H1 (cell line): ENCODE data around the gene ERICH2. TPM values are rescaled to one million over a fixed set of nuclear protein-coding genes. Genes with fewer than 3 reads are reported as not detected.

Experiments
- CTCF ChIA-PET: fragments of 300-600 bp; sonication (Branson Sonifier 250); formaldehyde crosslinking; loops from one replicate; lab custom pipeline; 2021; ENCODE audit not compliant: partially characterized antibody; lab: Charles Lee
- POLR2A ChIA-PET: fragments of 300-600 bp; sonication (Branson Sonifier 250); formaldehyde crosslinking; loops from one replicate; lab custom pipeline; 2021; ENCODE audit warnings: inconsistent platforms; ENCODE audit not compliant: partially characterized antibody; lab: Charles Lee
- DNase-seq, 2 experiments: peaks; one replicate each; pipeline versions ENCODE4 v3.0.0 to v3.0.0-alpha.2; 2010 to 2022; ENCODE audit warnings: low spot score in 2 of 2, low read depth in 1 of 2, mixed read lengths in 1 of 2
- FAIRE-seq: peaks from 2 replicates; lab custom pipeline; 2011; peaks lifted over from hg19 to GRCh38; lab: Jason Lieb, UNC
- H2AFZ ChIP-seq: 2 replicates; pipeline ENCODE4 v1.8.1; 2012; ENCODE audit warnings: low read length, inconsistent platforms
- H2AK5ac ChIP-seq: 2 replicates; pipeline ENCODE4 v1.6.1; 2013; ENCODE audit warnings: low read depth, low read length
- H2BK120ac ChIP-seq: replicated peaks from 2 replicates; pipeline ENCODE3; 2013; ENCODE audit warnings: low read depth, low read length, inconsistent platforms
- H2BK12ac ChIP-seq: 2 replicates; pipeline ENCODE4 v1.6.1; 2013; ENCODE audit warnings: low read depth, low read length
- H2BK15ac ChIP-seq: 2 replicates; pipeline ENCODE4 v1.6.1; 2013; ENCODE audit warnings: low read length
- H2BK20ac ChIP-seq: 2 replicates; pipeline ENCODE4 v1.6.1; 2013; ENCODE audit warnings: low read length
- H2BK5ac ChIP-seq: 2 replicates; pipeline ENCODE4 v1.6.1; 2013; ENCODE audit warnings: low read depth, low read length
- H3K14ac ChIP-seq: 2 replicates; pipeline ENCODE4 v1.6.1; 2013; ENCODE audit warnings: inconsistent platforms; ENCODE audit not compliant: insufficient read length
- H3K18ac ChIP-seq: 2 replicates; pipeline ENCODE4 v1.6.1; 2013; ENCODE audit warnings: low read length; ENCODE audit errors: extremely low read depth
- H3K23ac ChIP-seq: 2 replicates; pipeline ENCODE4 v1.6.1; 2013; ENCODE audit warnings: inconsistent platforms; ENCODE audit not compliant: insufficient read length
- H3K23me2 ChIP-seq: 2 replicates; pipeline ENCODE4 v1.6.1; 2013; ENCODE audit warnings: low read depth, low read length
- H3K27ac ChIP-seq: 2 replicates; pipeline ENCODE4 v1.6.1; 2011; ENCODE audit warnings: low read depth, low read length, inconsistent platforms
- H3K27me3 ChIP-seq, 4 experiments: replicated peaks in 1 of 4; 1 replicate in 1 of 4; 2 replicates in 3 of 4; pipeline versions ENCODE4 v1.6.1 to v1.8.1; 2011 to 2013; ENCODE audit warnings: low read length in 3 of 4, mild to moderate bottlenecking in 3 of 4, inconsistent platforms in 2 of 4, mixed read lengths in 2 of 4, moderate library complexity in 1 of 4; ENCODE audit not compliant: control insufficient read depth in 3 of 4, insufficient read depth in 3 of 4; ENCODE audit errors: extremely low read depth in 1 of 4
- H3K36me3 ChIP-seq, 4 experiments: 2 replicates each; pipeline versions ENCODE4 v1.6.1 to v1.8.1; 2011 to 2013; ENCODE audit warnings: mild to moderate bottlenecking in 4 of 4, low read length in 3 of 4, moderate library complexity in 2 of 4, control low read depth in 1 of 4, inconsistent platforms in 1 of 4; ENCODE audit not compliant: insufficient read depth in 4 of 4, control insufficient read depth in 2 of 4
- H3K4ac ChIP-seq: replicated peaks from 2 replicates; pipeline ENCODE3; 2013; ENCODE audit warnings: low read length, low read depth, mixed read lengths, inconsistent platforms; ENCODE audit not compliant: insufficient read length
- H3K4me1 ChIP-seq, 4 experiments: replicated peaks in 1 of 4; 1 replicate in 1 of 4; 2 replicates in 3 of 4; pipeline versions ENCODE4 v1.6.1 to v1.8.1; 2011 to 2013; ENCODE audit warnings: low read length in 3 of 4, inconsistent platforms in 2 of 4, mixed read lengths in 1 of 4; ENCODE audit not compliant: insufficient read depth in 4 of 4, control insufficient read depth in 3 of 4
- H3K4me2 ChIP-seq, 2 experiments: 2 replicates each; pipeline versions ENCODE4 v1.6.1 to v1.8.1; 2011 to 2013; ENCODE audit warnings: low read depth in 2 of 2, low read length in 2 of 2, control low read depth in 1 of 2, inconsistent platforms in 1 of 2, mild to moderate bottlenecking in 1 of 2; ENCODE audit not compliant: insufficient read depth in 1 of 2
- H3K4me3 ChIP-seq, 4 experiments: fragments of 200-600, 300-600 bp in 1 of 4; sonication (generic), shearing (Covaris generic), sonication (Bioruptor Twin) in 1 of 4; 2 replicates each; pipeline versions ENCODE4 v1.5.1 to v1.8.1; 2011 to 2016; ENCODE audit warnings: low read length in 4 of 4, low read depth in 3 of 4, control low read depth in 2 of 4, inconsistent platforms in 2 of 4, mild to moderate bottlenecking in 2 of 4, mixed read lengths in 1 of 4, moderate library complexity in 1 of 4; ENCODE audit not compliant: insufficient read depth in 2 of 4; ENCODE audit errors: extremely low read depth in 1 of 4
- H3K56ac ChIP-seq: replicated peaks from 2 replicates; pipeline ENCODE3; 2013; ENCODE audit warnings: low read depth, mild to moderate bottlenecking, mixed read lengths, low read length, inconsistent platforms; ENCODE audit not compliant: insufficient read length
- H3K79me1 ChIP-seq: 2 replicates; pipeline ENCODE4 v1.6.1; 2013; ENCODE audit warnings: low read depth, low read length, control low read depth
- H3K79me2 ChIP-seq, 2 experiments: 2 replicates each; pipeline versions ENCODE4 v1.6.1 to v1.8.1; 2012 to 2013; ENCODE audit warnings: low read length in 2 of 2, mild to moderate bottlenecking in 2 of 2, inconsistent platforms in 1 of 2; ENCODE audit not compliant: insufficient read depth in 2 of 2, control insufficient read depth in 1 of 2
- H3K9ac ChIP-seq, 4 experiments: replicated peaks in 1 of 4; 1 replicate in 1 of 4; 2 replicates in 3 of 4; pipeline versions ENCODE4 v1.6.1 to v1.8.1; 2011 to 2013; ENCODE audit warnings: low read depth in 3 of 4, low read length in 3 of 4, control low read depth in 2 of 4, mild to moderate bottlenecking in 2 of 4, moderate library complexity in 2 of 4, inconsistent platforms in 1 of 4; ENCODE audit errors: extremely low read depth in 1 of 4
- H3K9me3 ChIP-seq, 2 experiments: 2 replicates each; pipeline versions ENCODE4 v1.6.1 to v1.8.1; 2012 to 2013; ENCODE audit warnings: mild to moderate bottlenecking in 2 of 2, moderate library complexity in 2 of 2, control low read depth in 1 of 2, inconsistent platforms in 1 of 2, low read depth in 1 of 2, low read length in 1 of 2, mixed read lengths in 1 of 2; ENCODE audit not compliant: insufficient read depth in 2 of 2
- H4K20me1 ChIP-seq, 2 experiments: replicated peaks in 1 of 2; 2 replicates each; pipeline versions ENCODE3 to v1.8.1; 2011 to 2013; ENCODE audit warnings: inconsistent platforms in 2 of 2, low read length in 2 of 2, mild to moderate bottlenecking in 1 of 2; ENCODE audit not compliant: insufficient read depth in 2 of 2, control insufficient read depth in 1 of 2
- H4K5ac ChIP-seq: 2 replicates; pipeline ENCODE4 v1.6.1; 2013; ENCODE audit warnings: low read length, low read depth, mixed read lengths, inconsistent platforms; ENCODE audit not compliant: insufficient read length
- H4K8ac ChIP-seq: 2 replicates; pipeline ENCODE4 v1.8.0; 2013; ENCODE audit warnings: mild to moderate bottlenecking, moderate library complexity, low read length, inconsistent platforms; ENCODE audit not compliant: insufficient read depth; ENCODE audit errors: extremely low read depth
- H4K91ac ChIP-seq: replicated peaks from 2 replicates; pipeline ENCODE3; 2013; ENCODE audit warnings: low read length, mixed read lengths, inconsistent platforms; ENCODE audit not compliant: insufficient read length
- BCL11A ChIP-seq, 2 experiments: IDR thresholded peaks; one replicate each; pipeline ENCODE4 v1.6.1; 2011; ENCODE audit warnings: low read depth in 2 of 2, low read length in 2 of 2, mild to moderate bottlenecking in 2 of 2
- CREB1 ChIP-seq: IDR thresholded peaks from 2 replicates; pipeline ENCODE4 v1.6.1; 2012; ENCODE audit warnings: inconsistent platforms
- EZH2 ChIP-seq: fragments of 200-600 bp; sonication (generic); IDR thresholded peaks from 2 replicates; pipeline ENCODE4 v1.7.1; 2012; ENCODE audit warnings: low read depth, mild to moderate bottlenecking, moderate library complexity, low read length, inconsistent platforms; ENCODE audit not compliant: severe bottlenecking
- KDM4A ChIP-seq: IDR thresholded peaks from one replicate; pipeline ENCODE4 v1.7.1; 2012; ENCODE audit warnings: low read depth, mild to moderate bottlenecking, moderate library complexity, low read length, inconsistent platforms; ENCODE audit not compliant: severe bottlenecking
- MAFK ChIP-seq: IDR thresholded peaks from 2 replicates; pipeline ENCODE4 v1.6.1; 2012; ENCODE audit warnings: low read depth, mild to moderate bottlenecking, improper control_type of control experiment, low read length
- PHF8 ChIP-seq: fragments of 200-600 bp; sonication (generic); conservative IDR thresholded peaks from 2 replicates; pipeline ENCODE4 v1.7.1; 2012; ENCODE audit warnings: low read depth, mild to moderate bottlenecking, inconsistent platforms, low read length, moderate library complexity
- RFX5 ChIP-seq: IDR thresholded peaks from 2 replicates; pipeline ENCODE4 v1.6.1; 2011; ENCODE audit warnings: low read depth, low read length, improper control_type of control experiment, borderline replicate concordance
- SUZ12 ChIP-seq: fragments of 200-600 bp; sonication (generic); IDR thresholded peaks from 2 replicates; pipeline ENCODE4 v1.6.1; 2012; ENCODE audit warnings: mild to moderate bottlenecking, inconsistent platforms, low read length, moderate library complexity, mixed read lengths
- TAF1 ChIP-seq: IDR thresholded peaks from 2 replicates; pipeline ENCODE4 v1.6.1; 2011; ENCODE audit warnings: mild to moderate bottlenecking, low read depth, low read length
- TAF7 ChIP-seq: optimal IDR thresholded peaks from 2 replicates; pipeline ENCODE3; 2011; ENCODE audit warnings: low read depth, mild to moderate bottlenecking, inconsistent platforms, low read length, moderate library complexity, borderline replicate concordance
- TCF12 ChIP-seq: IDR thresholded peaks from 2 replicates; pipeline ENCODE4 v1.6.1; 2011; ENCODE audit warnings: low read depth, mild to moderate bottlenecking, low read length
- polyA plus RNA-seq, 7 experiments: library from polyadenylated mRNA; depleted of rRNA in 3 of 7; stranded (reverse) in 5 of 7; unstranded in 2 of 7; fragments of >200 nt in 5 of 7; fragments of 200-250 nt in 2 of 7; gene quantifications; 1 replicate in 5 of 7; 2 replicates in 1 of 7; 4 replicates in 1 of 7; pipeline versions ENCODE4 v1.2.1 to v1.2.3, GENCODE V29; 2011 to 2013; ENCODE audit warnings: missing spikeins in 2 of 7, mixed read lengths in 2 of 7
- total RNA-seq: library from RNA; stranded (reverse); fragmentation: NEBNext Ultra II Directional; extraction: Animal tissue kit (Norgen Biotek cat#: 25700); gene quantifications from 2 replicates; pipeline ENCODE4 v1.2.1, GENCODE V29; 2021
- TF ChIP-seq, protein P1 (sequence below): IDR thresholded peaks from 2 replicates; pipeline ENCODE4 v1.6.1; 2012; ENCODE audit warnings: inconsistent platforms
- TF ChIP-seq, protein P2 (sequence below): IDR thresholded peaks from 2 replicates; pipeline ENCODE4 v1.6.1; 2012; ENCODE audit warnings: inconsistent platforms

The ERICH2 gene
- total and polyA plus RNA-seq, 2 of the 8 experiments (the other 6 are each of a cell fraction or from before 2014, with no cell fraction given): 0.20 to 2.1 TPM

DNA sequence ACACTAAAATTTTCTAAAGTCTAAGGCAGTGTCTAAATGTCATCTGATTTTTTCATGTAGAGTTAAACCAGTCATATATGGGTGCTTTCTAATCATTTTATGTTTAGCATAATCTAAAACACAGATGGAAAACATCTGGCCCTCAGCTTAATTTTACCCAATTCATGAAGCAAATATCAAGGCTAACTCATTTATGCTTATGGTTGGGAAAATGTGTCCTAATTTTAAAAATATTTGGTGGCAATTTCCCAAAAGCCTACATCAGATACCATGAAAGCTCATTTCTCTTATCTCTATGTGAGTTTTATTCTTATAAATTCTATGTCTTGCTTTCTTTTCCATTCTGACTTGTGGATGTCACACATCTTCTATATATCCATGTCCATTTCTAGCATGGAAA is 47.9 kb upstream of the ERICH2 start:
- H3K79me1 ChIP-seq: no peaks in the 10 kb centered on the region
- CTCF ChIA-PET: interaction anchor here (0.9 to 1.5 kb wide), 3 partner anchors 10 to 16 kb away, joined by 3 to 7 read pairs (median 3); no protein-coding TSS in a partner anchor
- no peak for TF ChIP-seq TCF12
- no peak for TF ChIP-seq SUZ12
- TF ChIP-seq TAF7: no peak
- no peak for TF ChIP-seq CREB1
- TF ChIP-seq MAFK: no peak
- TF ChIP-seq PHF8: no peak
- TF ChIP-seq, protein P1, sequence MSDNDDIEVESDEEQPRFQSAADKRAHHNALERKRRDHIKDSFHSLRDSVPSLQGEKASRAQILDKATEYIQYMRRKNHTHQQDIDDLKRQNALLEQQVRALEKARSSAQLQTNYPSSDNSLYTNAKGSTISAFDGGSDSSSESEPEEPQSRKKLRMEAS: no peak
- no peak for TF ChIP-seq BCL11A (IDR thresholded peaks at IDR 0.05; ENCODE audit: low read depth in 2 of 2, low read length in 2 of 2)
- TF ChIP-seq TAF1: no peak
- TF ChIP-seq, protein P2, sequence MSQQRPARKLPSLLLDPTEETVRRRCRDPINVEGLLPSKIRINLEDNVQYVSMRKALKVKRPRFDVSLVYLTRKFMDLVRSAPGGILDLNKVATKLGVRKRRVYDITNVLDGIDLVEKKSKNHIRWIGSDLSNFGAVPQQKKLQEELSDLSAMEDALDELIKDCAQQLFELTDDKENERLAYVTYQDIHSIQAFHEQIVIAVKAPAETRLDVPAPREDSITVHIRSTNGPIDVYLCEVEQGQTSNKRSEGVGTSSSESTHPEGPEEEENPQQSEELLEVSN: no peak
- TF ChIP-seq RFX5: no peak
- TF ChIP-seq EZH2: no peak
- TF ChIP-seq KDM4A: no peak

More for the DNA sequence above, 47.9 kb upstream of the ERICH2 start:
- no peak overlapping the region for H4K8ac ChIP-seq
- no peak overlapping the region for H3K18ac ChIP-seq
- no peak overlapping the region for H2BK120ac ChIP-seq
- POLR2A ChIA-PET: no interaction called here
- no peak overlapping the region for H3K27ac ChIP-seq
- no peak overlapping the region for H2AFZ ChIP-seq
- no peak overlapping the region for H3K4ac ChIP-seq
- no peaks in the 10 kb centered on the region for H3K23me2 ChIP-seq
- H3K4me2 ChIP-seq: no peak overlapping the region
- H3K27me3 ChIP-seq: peaks cover 12 to 28% (median 24%) of the 10 kb centered on the region in 4 experiments
- H2AK5ac ChIP-seq: no peak overlapping the region
- DNase-seq (no peak), FAIRE-seq (no peak)
- H3K4me3 ChIP-seq: no peak overlapping the region
- peaks cover 0 to 7% (median under 1%) of the 10 kb centered on the region in 4 experiments; a peak in 2 of 7 replicates for H3K4me1 ChIP-seq
- H3K56ac ChIP-seq: no peak overlapping the region
- H3K36me3 ChIP-seq: peaks cover 0 to under 1% (median 0%) of the 10 kb centered on the region in 4 experiments; a peak in 1 of 8 replicates
- H4K91ac ChIP-seq: no peak overlapping the region
- no peak overlapping the region for H2BK15ac ChIP-seq
- H2BK5ac ChIP-seq: no peak overlapping the region
- H3K9ac ChIP-seq: no peak overlapping the region
- peaks cover 0 to under 1% of the 10 kb centered on the region in 2 experiments for H4K20me1 ChIP-seq
- H2BK12ac ChIP-seq: no peak overlapping the region
- H3K23ac ChIP-seq: no peak overlapping the region
- no peaks in the 10 kb centered on the region for H3K79me2 ChIP-seq
- H2BK20ac ChIP-seq: no peak overlapping the region
- H4K5ac ChIP-seq: no peak overlapping the region
- H3K14ac ChIP-seq: no peak overlapping the region
- H3K9me3 ChIP-seq: peaks cover 0 to 2% of the 10 kb centered on the region in 2 experiments; a peak in 1 of 4 replicates
